IMR-90 (cell line): Measurements from ENCODE around the gene CTDP1.

Source experiments
- CTCF ChIP-seq: conservative IDR thresholded peaks from 2 replicates; pipeline ENCODE4 v1.5.1; 2012; ENCODE audit warnings: mild to moderate bottlenecking, low read depth, low read length, improper control_type of control experiment
- ELK1 ChIP-seq: fragments of 150-350 bp; IDR thresholded peaks from 2 replicates; pipeline ENCODE4 v1.6.1; 2016; ENCODE audit warnings: low read depth, mild to moderate bottlenecking, low read length, moderate library complexity, borderline replicate concordance
- FOS ChIP-seq: fragments of 150-350 bp; IDR thresholded peaks from 2 replicates; pipeline ENCODE4 v1.6.1; 2016; ENCODE audit warnings: low read depth, low read length
- POLR2A ChIP-seq: IDR thresholded peaks from 2 replicates; pipeline ENCODE4 v1.6.1; 2012; ENCODE audit warnings: mild to moderate bottlenecking, low read depth, low read length
- RAD21 ChIP-seq: IDR thresholded peaks from 2 replicates; pipeline ENCODE4 v1.6.1; 2012; ENCODE audit warnings: low read length, improper control_type of control experiment
- SMC3 ChIP-seq: fragments of 150-350 bp; IDR thresholded peaks from 2 replicates; pipeline ENCODE4 v1.6.1; 2016; ENCODE audit warnings: low read depth, mild to moderate bottlenecking, antibody characterized with exemption, low read length, moderate library complexity
- USF2 ChIP-seq: fragments of 150-350 bp; IDR thresholded peaks from 2 replicates; pipeline ENCODE4 v1.6.1; 2017; ENCODE audit warnings: mild to moderate bottlenecking, antibody characterized with exemption, low read length, low read depth

- TF ChIP-seq CTCF, result no peak
- no peak for TF ChIP-seq POLR2A
- no peak for TF ChIP-seq RAD21
- TF ChIP-seq SMC3, result no peak
- no peak for TF ChIP-seq ELK1
- no peak for TF ChIP-seq USF2
- no peak for TF ChIP-seq FOS
These were observed 73.8 kb downstream of the CTDP1 start for GRCh38 chr18:79753391-79753851.
